Measurements from ENCODE around the gene MED13L.
A peak's percentile ranks its signal among the peaks of the same experiment; 100 is the strongest.

DNA sequence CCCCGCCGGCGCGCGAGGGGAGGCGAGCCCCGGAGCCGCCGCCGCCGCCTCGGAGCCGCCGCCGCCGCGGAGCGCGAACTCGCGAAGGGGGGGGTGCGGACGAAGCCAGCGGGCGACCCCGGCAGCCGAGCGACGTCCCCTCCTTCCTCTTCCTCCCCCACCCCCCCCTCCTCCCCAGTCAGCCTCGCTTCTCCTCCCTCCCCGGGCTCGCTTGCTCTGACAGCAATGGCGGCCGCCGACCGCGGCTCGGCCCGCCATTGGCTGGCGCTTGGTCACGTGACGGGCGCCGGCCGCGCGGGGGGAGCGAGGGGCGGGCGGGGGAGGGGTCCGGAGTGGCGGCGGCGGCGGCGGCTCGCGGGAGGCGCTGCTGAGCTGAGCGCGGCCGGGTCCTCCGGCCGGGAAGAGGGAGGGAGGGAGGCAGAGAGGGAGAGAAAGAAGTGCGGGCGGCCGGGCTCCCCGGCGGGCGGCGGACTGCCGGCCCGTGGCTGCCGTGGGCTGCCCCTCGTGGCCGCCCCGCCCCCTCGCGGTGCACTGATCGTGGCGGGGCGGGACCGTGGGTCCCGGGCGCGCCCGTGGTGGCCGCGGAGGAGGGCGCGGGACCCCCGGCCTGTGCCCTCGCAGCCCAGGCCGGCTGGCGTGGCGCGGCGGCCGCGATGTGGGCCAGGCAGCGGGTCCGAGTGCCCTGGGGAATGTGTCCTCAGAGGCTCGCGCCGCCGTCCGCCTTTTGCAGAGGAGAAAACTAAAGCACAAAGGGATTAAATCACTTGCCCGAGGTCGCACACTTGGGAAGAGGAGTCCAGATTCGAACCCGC lies at the start of gene MED13L:
- TF ChIP-seq, protein P1, sequence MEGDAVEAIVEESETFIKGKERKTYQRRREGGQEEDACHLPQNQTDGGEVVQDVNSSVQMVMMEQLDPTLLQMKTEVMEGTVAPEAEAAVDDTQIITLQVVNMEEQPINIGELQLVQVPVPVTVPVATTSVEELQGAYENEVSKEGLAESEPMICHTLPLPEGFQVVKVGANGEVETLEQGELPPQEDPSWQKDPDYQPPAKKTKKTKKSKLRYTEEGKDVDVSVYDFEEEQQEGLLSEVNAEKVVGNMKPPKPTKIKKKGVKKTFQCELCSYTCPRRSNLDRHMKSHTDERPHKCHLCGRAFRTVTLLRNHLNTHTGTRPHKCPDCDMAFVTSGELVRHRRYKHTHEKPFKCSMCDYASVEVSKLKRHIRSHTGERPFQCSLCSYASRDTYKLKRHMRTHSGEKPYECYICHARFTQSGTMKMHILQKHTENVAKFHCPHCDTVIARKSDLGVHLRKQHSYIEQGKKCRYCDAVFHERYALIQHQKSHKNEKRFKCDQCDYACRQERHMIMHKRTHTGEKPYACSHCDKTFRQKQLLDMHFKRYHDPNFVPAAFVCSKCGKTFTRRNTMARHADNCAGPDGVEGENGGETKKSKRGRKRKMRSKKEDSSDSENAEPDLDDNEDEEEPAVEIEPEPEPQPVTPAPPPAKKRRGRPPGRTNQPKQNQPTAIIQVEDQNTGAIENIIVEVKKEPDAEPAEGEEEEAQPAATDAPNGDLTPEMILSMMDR (conservative IDR thresholded peaks at IDR 0.05 in 1 of 2, IDR thresholded peaks at IDR 0.05 in 1 of 2; ENCODE audit: low read depth in 1 of 2, low read length in 2 of 2), result peak in 1 of 2 donors; percentile 2
- TF ChIP-seq EZH2 (IDR thresholded peaks at IDR 0.05; ENCODE audit: low read length, missing control alignments), result no peak
